SH-SY5Y (cell line): ENCODE measurements around the gene DLK2.

Experiments
- GATA2 ChIP-seq: IDR thresholded peaks from 2 replicates; pipeline ENCODE4 v1.6.1; 2011; ENCODE audit warnings: mild to moderate bottlenecking, low read depth, low read length
- GATA3 ChIP-seq: IDR thresholded peaks from 2 replicates; pipeline ENCODE4 v1.6.1; 2011; ENCODE audit warnings: low read depth, mild to moderate bottlenecking, low read length, moderate library complexity

GRCh38 chr6:43499028-43499815, 43.9 kb upstream of the DLK2 start:
- TF ChIP-seq GATA2 = no peak
- no peak for TF ChIP-seq GATA3
